ENCODE measurements around the gene DPP6.
"Not testable (repeated sequence)": the region's sequence is repeated elsewhere in the genome, so short reads cannot be mapped to it uniquely, and the experiment has no call there.

- not testable (repeated sequence) for TF ChIP-seq CTCF (conservative IDR thresholded peaks at IDR 0.05; ENCODE audit: low read length); EZH2phosphoT487 (IDR thresholded peaks at IDR 0.05; ENCODE audit: borderline replicate concordance)
These were observed 882.3 kb downstream of the DPP6 start for GRCh38 chr7:154934353-154934952.

All from Loucy (cell line).